ENCODE data around the gene SLC49A4. TPM values are rescaled to one million over a fixed set of nuclear protein-coding genes. Genes with fewer than 3 reads are reported as not detected.

Gene SLC49A4
- total RNA-seq, 1 experiment from 2014 or later: 10.2 TPM

- no peak for TF ChIP-seq SMAD3 (CRISPR knock-in tag; IDR thresholded peaks at IDR 0.05; ENCODE audit: borderline replicate concordance)
- TF ChIP-seq NFE2L1 (CRISPR knock-in tag; IDR thresholded peaks at IDR 0.05): 0 out of 2 replicates have a peak, but pooled peaks have one; percentile 40
- no peak for TF ChIP-seq RORB (CRISPR knock-in tag; IDR thresholded peaks at IDR 0.05)
- no peak for TF ChIP-seq JUN (CRISPR knock-in tag; IDR thresholded peaks at IDR 0.05)
- TF ChIP-seq, protein P1, sequence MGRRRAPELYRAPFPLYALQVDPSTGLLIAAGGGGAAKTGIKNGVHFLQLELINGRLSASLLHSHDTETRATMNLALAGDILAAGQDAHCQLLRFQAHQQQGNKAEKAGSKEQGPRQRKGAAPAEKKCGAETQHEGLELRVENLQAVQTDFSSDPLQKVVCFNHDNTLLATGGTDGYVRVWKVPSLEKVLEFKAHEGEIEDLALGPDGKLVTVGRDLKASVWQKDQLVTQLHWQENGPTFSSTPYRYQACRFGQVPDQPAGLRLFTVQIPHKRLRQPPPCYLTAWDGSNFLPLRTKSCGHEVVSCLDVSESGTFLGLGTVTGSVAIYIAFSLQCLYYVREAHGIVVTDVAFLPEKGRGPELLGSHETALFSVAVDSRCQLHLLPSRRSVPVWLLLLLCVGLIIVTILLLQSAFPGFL (CRISPR knock-in tag; IDR thresholded peaks at IDR 0.05; ENCODE audit: borderline replicate concordance): no peak
- TF ChIP-seq, protein P2, sequence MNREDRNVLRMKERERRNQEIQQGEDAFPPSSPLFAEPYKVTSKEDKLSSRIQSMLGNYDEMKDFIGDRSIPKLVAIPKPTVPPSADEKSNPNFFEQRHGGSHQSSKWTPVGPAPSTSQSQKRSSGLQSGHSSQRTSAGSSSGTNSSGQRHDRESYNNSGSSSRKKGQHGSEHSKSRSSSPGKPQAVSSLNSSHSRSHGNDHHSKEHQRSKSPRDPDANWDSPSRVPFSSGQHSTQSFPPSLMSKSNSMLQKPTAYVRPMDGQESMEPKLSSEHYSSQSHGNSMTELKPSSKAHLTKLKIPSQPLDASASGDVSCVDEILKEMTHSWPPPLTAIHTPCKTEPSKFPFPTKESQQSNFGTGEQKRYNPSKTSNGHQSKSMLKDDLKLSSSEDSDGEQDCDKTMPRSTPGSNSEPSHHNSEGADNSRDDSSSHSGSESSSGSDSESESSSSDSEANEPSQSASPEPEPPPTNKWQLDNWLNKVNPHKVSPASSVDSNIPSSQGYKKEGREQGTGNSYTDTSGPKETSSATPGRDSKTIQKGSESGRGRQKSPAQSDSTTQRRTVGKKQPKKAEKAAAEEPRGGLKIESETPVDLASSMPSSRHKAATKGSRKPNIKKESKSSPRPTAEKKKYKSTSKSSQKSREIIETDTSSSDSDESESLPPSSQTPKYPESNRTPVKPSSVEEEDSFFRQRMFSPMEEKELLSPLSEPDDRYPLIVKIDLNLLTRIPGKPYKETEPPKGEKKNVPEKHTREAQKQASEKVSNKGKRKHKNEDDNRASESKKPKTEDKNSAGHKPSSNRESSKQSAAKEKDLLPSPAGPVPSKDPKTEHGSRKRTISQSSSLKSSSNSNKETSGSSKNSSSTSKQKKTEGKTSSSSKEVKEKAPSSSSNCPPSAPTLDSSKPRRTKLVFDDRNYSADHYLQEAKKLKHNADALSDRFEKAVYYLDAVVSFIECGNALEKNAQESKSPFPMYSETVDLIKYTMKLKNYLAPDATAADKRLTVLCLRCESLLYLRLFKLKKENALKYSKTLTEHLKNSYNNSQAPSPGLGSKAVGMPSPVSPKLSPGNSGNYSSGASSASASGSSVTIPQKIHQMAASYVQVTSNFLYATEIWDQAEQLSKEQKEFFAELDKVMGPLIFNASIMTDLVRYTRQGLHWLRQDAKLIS (CRISPR knock-in tag; IDR thresholded peaks at IDR 0.05; ENCODE audit: borderline replicate concordance): peak; percentile 57; the same call in 1 of the 2 replicates
- TF ChIP-seq SMAD4 (CRISPR knock-in tag; IDR thresholded peaks at IDR 0.05): no peak
- TF ChIP-seq, protein P3, sequence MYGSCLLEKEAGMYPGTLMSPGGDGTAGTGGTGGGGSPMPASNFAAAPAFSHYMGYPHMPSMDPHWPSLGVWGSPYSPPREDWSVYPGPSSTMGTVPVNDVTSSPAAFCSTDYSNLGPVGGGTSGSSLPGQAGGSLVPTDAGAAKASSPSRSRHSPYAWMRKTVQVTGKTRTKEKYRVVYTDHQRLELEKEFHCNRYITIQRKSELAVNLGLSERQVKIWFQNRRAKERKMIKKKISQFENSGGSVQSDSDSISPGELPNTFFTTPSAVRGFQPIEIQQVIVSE (CRISPR knock-in tag; IDR thresholded peaks at IDR 0.05; ENCODE audit: borderline replicate concordance): no peak
- no peak for TF ChIP-seq ATF6 (CRISPR knock-in tag; IDR thresholded peaks at IDR 0.05)
- TF ChIP-seq ATF1 (CRISPR knock-in tag; IDR thresholded peaks at IDR 0.05): no peak
- no peak for TF ChIP-seq CREB1 (CRISPR knock-in tag; IDR thresholded peaks at IDR 0.05)
- peak; percentile 36; the same call in 1 of the 2 replicates for TF ChIP-seq ZNF263 (CRISPR knock-in tag; IDR thresholded peaks at IDR 0.05; ENCODE audit: low read depth)
- TF ChIP-seq EMX1 (CRISPR knock-in tag; IDR thresholded peaks at IDR 0.05): no peak
- TF ChIP-seq ELF4 (CRISPR knock-in tag; IDR thresholded peaks at IDR 0.05; ENCODE audit: low read depth): 0 out of 2 replicates have a peak, but pooled peaks have one; percentile 74
- no peak for TF ChIP-seq SOX15 (CRISPR knock-in tag; IDR thresholded peaks at IDR 0.05)
- TF ChIP-seq FOXJ3 (CRISPR knock-in tag; IDR thresholded peaks at IDR 0.05; ENCODE audit: borderline replicate concordance): no peak
- no peak for TF ChIP-seq CBFB (CRISPR knock-in tag; IDR thresholded peaks at IDR 0.05; ENCODE audit: low read depth)
- no peak for TF ChIP-seq NFATC4 (CRISPR knock-in tag; IDR thresholded peaks at IDR 0.05)
- no peak for TF ChIP-seq ZSCAN18 (CRISPR knock-in tag; IDR thresholded peaks at IDR 0.05)
- no peak for TF ChIP-seq JAZF1 (CRISPR knock-in tag; IDR thresholded peaks at IDR 0.05)
- 0 out of 2 replicates have a peak, but pooled peaks have one; percentile 52 for TF ChIP-seq NR3C1 (CRISPR knock-in tag; conservative IDR thresholded peaks at IDR 0.05; ENCODE audit: low read depth)
- TF ChIP-seq, protein P4, sequence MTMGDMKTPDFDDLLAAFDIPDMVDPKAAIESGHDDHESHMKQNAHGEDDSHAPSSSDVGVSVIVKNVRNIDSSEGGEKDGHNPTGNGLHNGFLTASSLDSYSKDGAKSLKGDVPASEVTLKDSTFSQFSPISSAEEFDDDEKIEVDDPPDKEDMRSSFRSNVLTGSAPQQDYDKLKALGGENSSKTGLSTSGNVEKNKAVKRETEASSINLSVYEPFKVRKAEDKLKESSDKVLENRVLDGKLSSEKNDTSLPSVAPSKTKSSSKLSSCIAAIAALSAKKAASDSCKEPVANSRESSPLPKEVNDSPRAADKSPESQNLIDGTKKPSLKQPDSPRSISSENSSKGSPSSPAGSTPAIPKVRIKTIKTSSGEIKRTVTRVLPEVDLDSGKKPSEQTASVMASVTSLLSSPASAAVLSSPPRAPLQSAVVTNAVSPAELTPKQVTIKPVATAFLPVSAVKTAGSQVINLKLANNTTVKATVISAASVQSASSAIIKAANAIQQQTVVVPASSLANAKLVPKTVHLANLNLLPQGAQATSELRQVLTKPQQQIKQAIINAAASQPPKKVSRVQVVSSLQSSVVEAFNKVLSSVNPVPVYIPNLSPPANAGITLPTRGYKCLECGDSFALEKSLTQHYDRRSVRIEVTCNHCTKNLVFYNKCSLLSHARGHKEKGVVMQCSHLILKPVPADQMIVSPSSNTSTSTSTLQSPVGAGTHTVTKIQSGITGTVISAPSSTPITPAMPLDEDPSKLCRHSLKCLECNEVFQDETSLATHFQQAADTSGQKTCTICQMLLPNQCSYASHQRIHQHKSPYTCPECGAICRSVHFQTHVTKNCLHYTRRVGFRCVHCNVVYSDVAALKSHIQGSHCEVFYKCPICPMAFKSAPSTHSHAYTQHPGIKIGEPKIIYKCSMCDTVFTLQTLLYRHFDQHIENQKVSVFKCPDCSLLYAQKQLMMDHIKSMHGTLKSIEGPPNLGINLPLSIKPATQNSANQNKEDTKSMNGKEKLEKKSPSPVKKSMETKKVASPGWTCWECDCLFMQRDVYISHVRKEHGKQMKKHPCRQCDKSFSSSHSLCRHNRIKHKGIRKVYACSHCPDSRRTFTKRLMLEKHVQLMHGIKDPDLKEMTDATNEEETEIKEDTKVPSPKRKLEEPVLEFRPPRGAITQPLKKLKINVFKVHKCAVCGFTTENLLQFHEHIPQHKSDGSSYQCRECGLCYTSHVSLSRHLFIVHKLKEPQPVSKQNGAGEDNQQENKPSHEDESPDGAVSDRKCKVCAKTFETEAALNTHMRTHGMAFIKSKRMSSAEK (CRISPR knock-in tag; IDR thresholded peaks at IDR 0.05; ENCODE audit: borderline replicate concordance): no peak
- TF ChIP-seq TP53 (CRISPR knock-in tag; IDR thresholded peaks at IDR 0.05): peak; percentile 62; the same call in 1 of the 2 replicates
- no peak for TF ChIP-seq NR2C2 (CRISPR knock-in tag; IDR thresholded peaks at IDR 0.05)
Observed at GRCh38 chr3:122794779-122795673, at the start of gene SLC49A4 (continued).
